PC-3 (cell line): ENCODE measurements around the gene CACNA1C.

Source experiments
- EZH2phosphoT487 ChIP-seq: fragments of 300-600 bp; sonication (generic); IDR thresholded peaks from 2 replicates; pipeline ENCODE4 v1.6.1; 2018; ENCODE audit warnings: mild to moderate bottlenecking, antibody characterized with exemption, low read length, borderline replicate concordance
- TF ChIP-seq, protein P1 (sequence below): fragments of 300-600 bp; sonication (generic); conservative IDR thresholded peaks from 2 replicates; pipeline ENCODE4 v1.5.1; 2017; ENCODE audit warnings: antibody characterized with exemption, low read depth, mild to moderate bottlenecking, low read length

DNA sequence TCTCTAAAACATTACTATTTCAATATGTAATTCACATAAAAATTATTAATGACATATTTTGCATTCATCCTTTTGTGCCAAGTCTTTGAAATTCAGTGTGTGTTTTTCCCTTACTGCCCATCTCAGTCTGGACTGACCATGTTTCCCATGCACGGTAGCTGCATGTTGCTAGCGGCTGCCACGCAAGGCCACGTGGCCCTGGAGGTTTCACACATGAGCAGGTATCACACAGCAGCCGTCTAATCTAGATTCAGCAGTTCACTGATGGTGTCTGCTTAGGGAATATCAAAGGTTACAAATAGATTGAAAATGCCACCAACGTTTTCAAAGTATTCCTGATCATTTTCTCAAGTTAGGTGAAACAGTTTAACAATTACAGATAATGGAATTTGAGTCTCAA is 507.1 kb downstream of the CACNA1C start:
- TF ChIP-seq EZH2phosphoT487, result no peak
- TF ChIP-seq, protein P1, sequence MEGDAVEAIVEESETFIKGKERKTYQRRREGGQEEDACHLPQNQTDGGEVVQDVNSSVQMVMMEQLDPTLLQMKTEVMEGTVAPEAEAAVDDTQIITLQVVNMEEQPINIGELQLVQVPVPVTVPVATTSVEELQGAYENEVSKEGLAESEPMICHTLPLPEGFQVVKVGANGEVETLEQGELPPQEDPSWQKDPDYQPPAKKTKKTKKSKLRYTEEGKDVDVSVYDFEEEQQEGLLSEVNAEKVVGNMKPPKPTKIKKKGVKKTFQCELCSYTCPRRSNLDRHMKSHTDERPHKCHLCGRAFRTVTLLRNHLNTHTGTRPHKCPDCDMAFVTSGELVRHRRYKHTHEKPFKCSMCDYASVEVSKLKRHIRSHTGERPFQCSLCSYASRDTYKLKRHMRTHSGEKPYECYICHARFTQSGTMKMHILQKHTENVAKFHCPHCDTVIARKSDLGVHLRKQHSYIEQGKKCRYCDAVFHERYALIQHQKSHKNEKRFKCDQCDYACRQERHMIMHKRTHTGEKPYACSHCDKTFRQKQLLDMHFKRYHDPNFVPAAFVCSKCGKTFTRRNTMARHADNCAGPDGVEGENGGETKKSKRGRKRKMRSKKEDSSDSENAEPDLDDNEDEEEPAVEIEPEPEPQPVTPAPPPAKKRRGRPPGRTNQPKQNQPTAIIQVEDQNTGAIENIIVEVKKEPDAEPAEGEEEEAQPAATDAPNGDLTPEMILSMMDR, result no peak
